Measurements from ENCODE around the gene RALGPS2.

RALGPS2 gene

DNA sequence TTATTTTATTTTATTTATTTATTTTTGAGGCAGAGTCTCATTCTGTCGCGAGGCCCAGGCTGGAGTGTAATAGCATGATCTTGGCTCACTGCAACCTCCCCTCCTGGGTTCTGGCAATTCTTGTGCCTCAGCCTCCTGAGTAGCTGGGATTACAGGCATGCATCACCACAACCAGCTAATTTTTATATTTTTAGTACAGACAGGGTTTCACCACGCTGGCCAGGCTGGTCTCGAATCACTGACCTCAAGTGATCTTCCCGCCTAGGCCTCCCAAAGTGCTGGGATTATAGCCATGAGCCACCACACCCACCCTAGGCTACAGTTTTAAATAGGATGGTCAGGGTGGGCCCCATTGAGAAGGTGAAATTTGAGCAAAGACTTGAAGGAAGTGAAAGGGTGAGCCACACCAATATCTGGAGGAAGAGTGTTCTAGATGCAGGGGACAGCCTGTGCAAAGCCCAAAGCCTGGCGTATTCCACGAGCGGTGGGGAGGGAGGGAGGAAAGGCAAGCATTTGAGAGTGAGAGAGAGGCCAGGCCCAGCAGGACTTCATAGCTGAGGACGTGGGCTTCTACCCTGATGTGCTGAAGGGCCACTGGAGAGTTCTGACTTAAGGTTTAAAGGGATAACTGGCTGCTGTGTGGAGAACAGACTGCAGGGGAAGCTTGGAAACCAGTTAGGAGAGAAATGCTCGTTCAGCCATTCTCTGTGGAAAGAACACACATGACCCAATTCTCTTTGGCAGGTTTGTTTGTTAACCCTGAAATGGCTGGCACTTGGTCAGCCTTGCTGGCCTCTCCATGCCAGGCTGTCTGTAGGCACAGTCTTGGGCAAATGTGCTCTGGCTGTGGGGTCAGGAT lies 238.0 kb downstream of the RALGPS2 start:
- no peak for DNase-seq (ENCODE audit: low read depth in 2 of 2)

DNA sequence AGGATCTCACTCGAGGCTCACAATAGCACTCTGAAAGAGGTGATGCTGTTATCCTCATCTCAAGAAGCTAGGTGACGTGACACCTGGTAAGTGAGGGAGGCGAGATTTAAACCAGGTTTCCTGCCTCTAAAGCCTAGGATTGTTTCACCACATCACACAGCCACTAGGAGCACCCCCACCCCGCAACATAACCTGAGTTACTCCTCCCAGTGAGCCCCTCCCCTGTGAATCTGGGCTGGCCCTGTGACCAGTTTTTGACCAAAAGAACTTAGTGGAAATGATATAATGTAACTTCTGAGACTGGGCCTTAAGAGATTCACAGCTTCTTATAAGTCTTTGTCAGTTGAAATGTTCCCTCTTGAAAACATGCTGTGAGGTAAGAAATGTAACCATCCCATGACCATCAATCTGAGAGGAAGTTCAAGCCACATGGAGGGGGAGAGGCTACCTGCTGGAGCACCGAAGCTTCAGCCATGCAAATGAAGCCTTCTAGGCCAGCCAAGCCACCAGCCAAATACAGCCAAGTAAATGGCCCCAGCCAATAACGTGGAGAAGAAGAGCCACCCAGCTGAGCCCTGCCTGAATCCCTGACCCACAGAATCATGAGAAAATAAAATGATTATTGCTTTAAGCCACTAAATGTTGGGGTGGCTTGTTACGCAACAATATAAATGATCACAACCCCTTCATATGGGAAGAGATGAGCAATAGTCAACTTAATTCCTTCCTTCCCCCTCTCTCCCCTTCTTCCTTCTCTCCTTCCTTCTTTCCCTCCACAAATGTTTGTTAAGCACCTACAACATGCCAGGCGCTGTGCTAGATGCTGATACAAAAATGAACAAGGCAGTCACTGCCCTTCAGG lies 239.7 kb downstream of the RALGPS2 start:
- DNase-seq (ENCODE audit: low read depth in 2 of 2), result no peak

DNA sequence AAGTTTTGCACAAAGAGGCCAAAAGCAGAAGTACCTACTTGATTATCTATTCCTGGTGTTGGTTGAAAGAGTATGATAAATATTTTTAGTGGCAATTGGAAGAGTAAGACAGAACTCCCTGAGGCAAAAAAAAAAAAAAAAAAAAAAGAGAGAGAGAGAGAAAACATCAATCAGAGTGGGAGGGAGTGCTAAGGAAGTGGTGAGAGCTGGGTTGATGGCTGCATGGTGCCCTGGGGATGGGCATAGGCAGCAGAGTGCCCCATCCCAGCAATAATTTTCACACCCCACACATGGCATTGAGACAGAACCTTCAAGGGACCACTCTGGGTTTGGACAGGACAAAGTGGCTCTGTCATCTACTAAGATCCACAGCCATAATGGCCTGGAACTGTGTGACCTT lies 241.3 kb downstream of the RALGPS2 start:
- DNase-seq (ENCODE audit: low read depth in 2 of 2), result no peak

DNA sequence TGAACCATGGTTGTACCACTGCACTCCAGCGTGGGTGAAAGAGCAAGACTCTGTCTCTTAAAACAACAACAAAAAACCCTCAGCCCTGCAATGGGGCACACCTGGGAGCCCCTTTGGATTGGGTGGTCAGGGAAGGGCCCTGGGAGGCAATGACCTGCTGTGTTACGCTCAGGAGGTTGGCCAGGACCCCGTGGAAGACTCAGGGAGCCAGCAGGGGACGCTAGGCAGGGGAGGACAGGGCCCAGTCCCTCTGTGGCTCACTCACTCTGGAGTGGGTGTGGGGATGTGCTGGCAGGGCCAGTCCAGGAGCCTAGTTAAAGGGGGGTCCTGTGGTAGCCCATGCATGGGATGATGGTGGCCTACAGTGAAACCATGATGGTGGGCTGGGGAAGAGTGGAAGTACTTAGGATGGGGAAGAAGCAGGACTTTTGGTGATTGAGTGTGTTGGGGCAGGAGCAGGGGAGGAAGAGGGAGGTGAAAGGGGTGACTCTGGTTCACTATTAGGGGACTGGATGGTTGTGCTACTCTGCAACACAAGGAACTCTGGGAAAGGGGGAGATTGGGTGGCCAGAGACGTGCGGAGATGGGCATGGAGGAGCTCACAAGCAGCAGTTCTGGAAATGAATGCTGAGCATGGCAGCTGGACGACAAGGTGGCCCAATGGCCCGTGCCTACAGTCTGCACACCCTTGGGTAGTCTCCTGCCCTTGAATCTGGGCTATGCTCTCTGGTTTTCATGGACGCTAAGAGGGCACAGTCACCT lies 244.4 kb downstream of the RALGPS2 start:
- no peak for DNase-seq (ENCODE audit: low read depth in 2 of 2)

DNA sequence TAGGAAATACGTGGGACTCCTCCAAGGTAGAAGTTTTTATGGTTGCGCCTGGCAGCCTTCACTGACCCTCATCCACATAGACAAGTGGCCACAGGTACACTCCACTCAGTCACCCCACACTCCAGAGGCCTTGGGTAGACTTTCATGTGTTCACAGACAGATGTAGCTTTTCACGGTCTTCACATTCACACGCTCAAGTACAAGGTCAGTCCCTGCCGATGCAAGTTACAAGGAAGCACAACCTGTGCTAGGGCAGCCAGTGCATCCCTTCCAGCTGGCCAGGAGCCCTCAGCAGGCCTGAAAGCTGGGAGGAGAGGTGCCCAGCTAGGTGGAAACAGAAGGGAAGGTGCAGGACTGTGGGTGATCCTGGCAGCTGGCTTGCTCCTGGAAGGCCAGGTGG lies 245.1 kb downstream of the RALGPS2 start:
- no peak for DNase-seq (ENCODE audit: low read depth in 2 of 2)

All from stimulated activated CD8-positive, alpha-beta memory T cell treated with anti-CD3 and anti-CD28 coated beads, Interleukin-7, amount 100 ng/mL, for 1 hour (primary cell).